ENCODE measurements around the gene SLC39A9.

SLC39A9 gene

GRCh38 chr14:69398053-69398817 lies at the start of gene SLC39A9, which contains the start of gene ERH:
TSS of gene SLC39A9 (plus strand) at chr14:69398692. CDS start at chr14:69399370, 678 bp downstream.
TSS of gene ERH (minus strand) at chr14:69398299. CDS start at chr14:69398233, 66 bp downstream.
- peak; percentile 96 for DNase-seq (ENCODE audit: low read depth in 2 of 2)

GRCh38 chr14:69349091-69349777 lies 49.3 kb upstream of the SLC39A9 start:
- DNase-seq (ENCODE audit: low read depth in 2 of 2): no peak

GRCh38 chr14:69350892-69351291 lies 47.6 kb upstream of the SLC39A9 start:
- DNase-seq (ENCODE audit: low read depth in 2 of 2): no peak

GRCh38 chr14:69351385-69351784 lies 47.1 kb upstream of the SLC39A9 start:
- DNase-seq (ENCODE audit: low read depth in 2 of 2): no peak

- no peak for DNase-seq (ENCODE audit: low read depth in 2 of 2)
These were observed 46.6 kb upstream of the SLC39A9 start for GRCh38 chr14:69351911-69352310.

GRCh38 chr14:69353168-69353567 lies 45.3 kb upstream of the SLC39A9 start:
- DNase-seq (ENCODE audit: low read depth in 2 of 2): no peak

GRCh38 chr14:69354383-69355153 lies 43.9 kb upstream of the SLC39A9 start:
- DNase-seq (ENCODE audit: low read depth in 2 of 2): no peak

- no peak for DNase-seq (ENCODE audit: low read depth in 2 of 2)
These were observed 43.3 kb upstream of the SLC39A9 start for GRCh38 chr14:69355154-69355597.

- DNase-seq (ENCODE audit: low read depth in 2 of 2): peak; percentile 11 to 15
These were observed 42.7 kb upstream of the SLC39A9 start for GRCh38 chr14:69355607-69356281.

GRCh38 chr14:69356903-69357543 lies 41.5 kb upstream of the SLC39A9 start:
- no peak for DNase-seq (ENCODE audit: low read depth in 2 of 2)

- no peak for DNase-seq (ENCODE audit: low read depth in 2 of 2)
These were observed 40.8 kb upstream of the SLC39A9 start for GRCh38 chr14:69357544-69358200.

- DNase-seq (ENCODE audit: low read depth in 2 of 2): no peak
These were observed 40.1 kb upstream of the SLC39A9 start for GRCh38 chr14:69358233-69358963.

GRCh38 chr14:69358966-69359365 lies 39.5 kb upstream of the SLC39A9 start:
- no peak for DNase-seq (ENCODE audit: low read depth in 2 of 2)

- no peak for DNase-seq (ENCODE audit: low read depth in 2 of 2)
These were observed 37.9 kb upstream of the SLC39A9 start for GRCh38 chr14:69360438-69361108.

- no peak for DNase-seq (ENCODE audit: low read depth in 2 of 2)
These were observed 35.4 kb upstream of the SLC39A9 start for GRCh38 chr14:69363055-69363454.

GRCh38 chr14:69363964-69364363 lies 34.5 kb upstream of the SLC39A9 start:
- no peak for DNase-seq (ENCODE audit: low read depth in 2 of 2)

- no peak for DNase-seq (ENCODE audit: low read depth in 2 of 2)
These were observed 34.1 kb upstream of the SLC39A9 start for GRCh38 chr14:69364378-69364777.

GRCh38 chr14:69366069-69366468 lies 32.4 kb upstream of the SLC39A9 start:
- no peak for DNase-seq (ENCODE audit: low read depth in 2 of 2)

GRCh38 chr14:69366761-69367160 lies 31.7 kb upstream of the SLC39A9 start:
- DNase-seq (ENCODE audit: low read depth in 2 of 2): no peak
